ENCODE data around the gene PRDM16.

Gene PRDM16

DNA sequence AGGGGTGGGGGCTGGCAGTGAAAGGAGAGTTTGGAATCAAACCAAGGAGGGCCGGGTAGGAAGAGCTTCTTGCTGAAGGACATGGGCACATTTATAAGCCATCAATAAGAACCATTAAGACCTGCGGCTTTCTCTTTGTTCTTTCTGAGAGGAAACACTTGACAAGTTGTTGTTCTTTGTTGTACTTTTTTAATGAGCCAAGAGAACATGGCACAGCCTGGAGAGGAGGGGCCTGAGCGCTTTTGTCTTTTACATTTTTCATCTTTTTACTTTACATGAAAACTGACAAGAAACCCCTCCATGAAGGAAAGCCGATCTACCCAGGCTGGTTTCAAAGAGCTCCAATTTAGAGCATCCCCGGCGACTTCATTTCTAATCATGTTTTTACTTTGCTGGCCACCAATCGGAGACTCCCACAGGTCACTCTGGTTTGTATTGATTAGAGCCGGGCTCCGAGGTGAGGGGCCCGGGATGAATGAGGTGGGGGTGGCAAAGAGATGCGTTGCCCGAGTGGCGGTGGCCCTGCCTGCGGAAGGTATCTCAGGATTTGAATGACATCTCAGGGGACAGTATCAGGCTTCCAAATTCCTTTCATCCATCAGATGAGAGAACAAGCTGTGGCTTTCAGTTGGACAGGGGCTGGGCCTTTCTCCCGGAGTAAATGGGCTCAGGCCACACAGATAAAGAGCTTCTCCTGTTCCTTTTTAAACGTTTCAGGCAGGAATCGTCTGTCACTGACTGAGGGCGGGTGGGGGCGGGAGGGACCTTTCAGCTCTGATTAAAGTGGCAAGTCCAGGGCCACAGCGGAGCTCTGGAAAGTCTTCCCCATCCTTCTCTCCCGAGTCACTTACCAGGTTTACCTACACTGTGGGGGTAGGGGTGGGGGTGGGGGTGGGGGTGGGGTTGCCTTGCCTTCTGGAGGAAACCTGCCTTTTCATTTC, 246.7 kb downstream of the PRDM16 start:
- DNase-seq (ENCODE audit: low spot score), result peak; percentile 36
- Histone ChIP-seq H2BK5ac (ENCODE audit: low read length) (no peak overlapping the region), H2BK12ac (ENCODE audit: low read length) (no peak overlapping the region), H3K9ac (ENCODE audit: low read depth, low read length, poor library complexity) (no peak overlapping the region), H3K27me3 (ENCODE audit: control insufficient read depth in 3 of 3, insufficient read depth in 3 of 3, low read depth in 1 of 3, low read length in 3 of 3) (peaks cover 0 to 52% (median 11%) of the 10 kb centered on the region in 3 experiments), H3K23ac (ENCODE audit: low read depth, low read length, poor library complexity) (no peak overlapping the region), H2AFZ (ENCODE audit: low read length) (no peak overlapping the region), H3K4me2 (ENCODE audit: insufficient read depth, low read length, poor library complexity, severe bottlenecking) (peak overlapping the region; percentile 44), H3K27ac (replicated peaks; ENCODE audit: low read length) (no peak overlapping the region), H3K18ac (ENCODE audit: low read length) (no peak overlapping the region), H2BK15ac (ENCODE audit: low read length) (no peak overlapping the region), H3K9me3 (replicated peaks in 1 of 2; ENCODE audit: control insufficient read depth in 2 of 2, insufficient read depth in 1 of 2, low read depth in 1 of 2, low read length in 2 of 2) (peaks cover 0 to 1% of the 10 kb centered on the region in 2 donors), H3K4me3 (ENCODE audit: low read length in 2 of 2) (no peak overlapping the region), H3K79me1 (ENCODE audit: low read depth, low read length) (no peaks in the 10 kb centered on the region), H2BK120ac (ENCODE audit: low read depth, low read length) (no peak overlapping the region), H3K36me3 (replicated peaks in 1 of 2; ENCODE audit: control insufficient read depth in 2 of 2, insufficient read depth in 2 of 2, low read length in 2 of 2) (no peaks in the 10 kb centered on the region), H3K4ac (ENCODE audit: low read length) (no peak overlapping the region), H3K14ac (ENCODE audit: low read length) (no peak overlapping the region), H4K8ac (ENCODE audit: low read depth, low read length) (no peak overlapping the region), H2AK5ac (ENCODE audit: low read depth, low read length) (no peak overlapping the region), H3K4me1 (ENCODE audit: control insufficient read depth in 2 of 2, insufficient read depth in 1 of 2, low read depth in 1 of 2, low read length in 2 of 2) (peaks cover 0 to 46% of the 10 kb centered on the region in 2 donors), H4K91ac (ENCODE audit: low read depth, low read length, poor library complexity) (no peak overlapping the region)
- no CpG with 5 or more reads among the region's 21 CpGs for WGBS, 2 donors (ENCODE audit: extremely low coverage in 2 of 2, insufficient read length in 2 of 2, insufficient replicate concordance in 1 of 2)

- no peak overlapping the region for H3K14ac ChIP-seq (ENCODE audit: low read length)
- peaks cover 0 to under 1% of the 10 kb centered on the region in 2 donors for H3K9me3 ChIP-seq (replicated peaks in 1 of 2; ENCODE audit: control insufficient read depth in 2 of 2, insufficient read depth in 1 of 2, low read depth in 1 of 2, low read length in 2 of 2)
- no peak overlapping the region for H2AK5ac ChIP-seq (ENCODE audit: low read depth, low read length)
- peaks cover 0 to 42% of the 10 kb centered on the region in 2 donors for H3K4me1 ChIP-seq (ENCODE audit: control insufficient read depth in 2 of 2, insufficient read depth in 1 of 2, low read depth in 1 of 2, low read length in 2 of 2)
- no peak overlapping the region for H3K23ac ChIP-seq (ENCODE audit: low read depth, low read length, poor library complexity)
- no peak overlapping the region for H2BK15ac ChIP-seq (ENCODE audit: low read length)
- H2BK5ac ChIP-seq (ENCODE audit: low read length), result no peak overlapping the region
- H2BK120ac ChIP-seq (ENCODE audit: low read depth, low read length), result no peak overlapping the region
- H4K91ac ChIP-seq (ENCODE audit: low read depth, low read length, poor library complexity), result no peak overlapping the region
- no peak overlapping the region for H3K27ac ChIP-seq (replicated peaks; ENCODE audit: low read length)
- no peak overlapping the region for H3K4me3 ChIP-seq (ENCODE audit: low read length in 2 of 2)
- H4K8ac ChIP-seq (ENCODE audit: low read depth, low read length), result no peak overlapping the region
- DNase-seq (ENCODE audit: low spot score), result no peak
- no peak overlapping the region for H3K4ac ChIP-seq (ENCODE audit: low read length)
- peak overlapping the region; percentile 23 for H3K18ac ChIP-seq (ENCODE audit: low read length)
- no peak overlapping the region for H3K9ac ChIP-seq (ENCODE audit: low read depth, low read length, poor library complexity)
- H3K36me3 ChIP-seq (replicated peaks in 1 of 2; ENCODE audit: control insufficient read depth in 2 of 2, insufficient read depth in 2 of 2, low read length in 2 of 2), result no peaks in the 10 kb centered on the region
- H2AFZ ChIP-seq (ENCODE audit: low read length), result no peak overlapping the region
- H3K4me2 ChIP-seq (ENCODE audit: insufficient read depth, low read length, poor library complexity, severe bottlenecking), result no peak overlapping the region
- peaks cover 0 to 44% (median 9%) of the 10 kb centered on the region in 3 experiments for H3K27me3 ChIP-seq (ENCODE audit: control insufficient read depth in 3 of 3, insufficient read depth in 3 of 3, low read depth in 1 of 3, low read length in 3 of 3)
- no peaks in the 10 kb centered on the region for H3K79me1 ChIP-seq (ENCODE audit: low read depth, low read length)
- H2BK12ac ChIP-seq (ENCODE audit: low read length), result no peak overlapping the region
- no CpG with 5 or more reads among the region's 8 CpGs for WGBS, 2 donors (ENCODE audit: extremely low coverage in 2 of 2, insufficient read length in 2 of 2, insufficient replicate concordance in 1 of 2)
Observed at GRCh38 chr1:3316340-3316943, 247.4 kb downstream of the PRDM16 start.

DNA sequence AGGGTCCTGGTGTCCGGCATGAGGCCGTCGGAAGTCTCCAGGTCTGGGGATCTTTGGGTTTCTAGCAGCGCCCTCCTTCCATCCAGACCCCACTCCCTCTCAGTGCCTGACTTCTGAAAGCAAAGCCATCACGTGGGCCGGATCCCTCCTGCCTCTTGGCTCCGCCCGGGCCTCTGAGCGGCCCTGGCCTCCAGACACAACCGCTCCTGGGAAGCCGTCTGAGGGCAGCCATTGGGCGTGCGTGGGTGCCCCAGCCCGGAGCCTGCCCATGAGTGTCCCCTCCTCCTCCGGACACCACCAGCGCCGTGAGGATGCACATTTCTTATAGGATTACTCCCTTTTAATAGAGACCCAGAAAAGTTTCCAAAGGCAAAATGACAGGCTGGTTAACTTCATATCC, 248.5 kb downstream of the PRDM16 start:
- Histone ChIP-seq H2AFZ (ENCODE audit: low read length) (no peak overlapping the region), H2BK120ac (ENCODE audit: low read depth, low read length) (no peak overlapping the region), H3K4me3 (ENCODE audit: low read length in 2 of 2) (no peak overlapping the region), H3K36me3 (replicated peaks in 1 of 2; ENCODE audit: control insufficient read depth in 2 of 2, insufficient read depth in 2 of 2, low read length in 2 of 2) (no peaks in the 10 kb centered on the region), H4K91ac (ENCODE audit: low read depth, low read length, poor library complexity) (no peak overlapping the region), H2BK5ac (ENCODE audit: low read length) (no peak overlapping the region), H3K23ac (ENCODE audit: low read depth, low read length, poor library complexity) (no peak overlapping the region), H3K14ac (ENCODE audit: low read length) (no peak overlapping the region), H3K4me1 (ENCODE audit: control insufficient read depth in 2 of 2, insufficient read depth in 1 of 2, low read depth in 1 of 2, low read length in 2 of 2) (peaks cover 0 to 48% of the 10 kb centered on the region in 2 donors), H3K9ac (ENCODE audit: low read depth, low read length, poor library complexity) (no peak overlapping the region), H3K4ac (ENCODE audit: low read length) (no peak overlapping the region), H3K4me2 (ENCODE audit: insufficient read depth, low read length, poor library complexity, severe bottlenecking) (no peak overlapping the region), H3K9me3 (replicated peaks in 1 of 2; ENCODE audit: control insufficient read depth in 2 of 2, insufficient read depth in 1 of 2, low read depth in 1 of 2, low read length in 2 of 2) (peaks cover 0 to 4% of the 10 kb centered on the region in 2 donors), H3K27me3 (ENCODE audit: control insufficient read depth in 3 of 3, insufficient read depth in 3 of 3, low read depth in 1 of 3, low read length in 3 of 3) (peaks cover 0 to 34% (median 7%) of the 10 kb centered on the region in 3 experiments), H2BK12ac (ENCODE audit: low read length) (no peak overlapping the region), H2BK15ac (ENCODE audit: low read length) (no peak overlapping the region), H3K18ac (ENCODE audit: low read length) (peak overlapping the region; percentile 34), H3K27ac (replicated peaks; ENCODE audit: low read length) (no peak overlapping the region), H4K8ac (ENCODE audit: low read depth, low read length) (no peak overlapping the region), H3K79me1 (ENCODE audit: low read depth, low read length) (no peaks in the 10 kb centered on the region), H2AK5ac (ENCODE audit: low read depth, low read length) (peak overlapping the region; percentile 9)
- WGBS, 2 donors (ENCODE audit: extremely low coverage in 2 of 2, insufficient read length in 2 of 2, insufficient replicate concordance in 1 of 2), result no CpG with 5 or more reads among the region's 17 CpGs
- no peak for DNase-seq (ENCODE audit: low spot score)

- Histone ChIP-seq H2BK5ac (ENCODE audit: low read length) (no peak overlapping the region), H3K23ac (ENCODE audit: low read depth, low read length, poor library complexity) (no peak overlapping the region), H3K4me1 (ENCODE audit: control insufficient read depth in 2 of 2, insufficient read depth in 1 of 2, low read depth in 1 of 2, low read length in 2 of 2) (peaks cover 0 to 50% of the 10 kb centered on the region in 2 donors), H3K27ac (replicated peaks; ENCODE audit: low read length) (no peak overlapping the region), H3K4me3 (ENCODE audit: low read length in 2 of 2) (no peak overlapping the region), H3K27me3 (ENCODE audit: control insufficient read depth in 3 of 3, insufficient read depth in 3 of 3, low read depth in 1 of 3, low read length in 3 of 3) (peaks cover 0 to 32% (median 3%) of the 10 kb centered on the region in 3 experiments), H2AK5ac (ENCODE audit: low read depth, low read length) (no peak overlapping the region), H3K18ac (ENCODE audit: low read length) (no peak overlapping the region), H3K9me3 (replicated peaks in 1 of 2; ENCODE audit: control insufficient read depth in 2 of 2, insufficient read depth in 1 of 2, low read depth in 1 of 2, low read length in 2 of 2) (peaks cover 0 to 4% of the 10 kb centered on the region in 2 donors), H3K14ac (ENCODE audit: low read length) (no peak overlapping the region), H3K79me1 (ENCODE audit: low read depth, low read length) (no peaks in the 10 kb centered on the region), H3K36me3 (replicated peaks in 1 of 2; ENCODE audit: control insufficient read depth in 2 of 2, insufficient read depth in 2 of 2, low read length in 2 of 2) (no peaks in the 10 kb centered on the region), H4K8ac (ENCODE audit: low read depth, low read length) (no peak overlapping the region), H2BK12ac (ENCODE audit: low read length) (no peak overlapping the region), H2AFZ (ENCODE audit: low read length) (no peak overlapping the region), H3K4me2 (ENCODE audit: insufficient read depth, low read length, poor library complexity, severe bottlenecking) (no peak overlapping the region), H3K9ac (ENCODE audit: low read depth, low read length, poor library complexity) (no peak overlapping the region), H3K4ac (ENCODE audit: low read length) (no peak overlapping the region), H2BK15ac (ENCODE audit: low read length) (no peak overlapping the region), H4K91ac (ENCODE audit: low read depth, low read length, poor library complexity) (no peak overlapping the region), H2BK120ac (ENCODE audit: low read depth, low read length) (no peak overlapping the region)
- no peak for DNase-seq (ENCODE audit: low spot score)
- no CpG with 5 or more reads among the region's 2 CpGs for WGBS, 2 donors (ENCODE audit: extremely low coverage in 2 of 2, insufficient read length in 2 of 2, insufficient replicate concordance in 1 of 2)
Observed at GRCh38 chr1:3318329-3318728, 249.3 kb downstream of the PRDM16 start.

Data from neuronal stem cell (in vitro differentiated cells).